HCT116 (cell line): Measurements from ENCODE around the gene CAPZA2. TPM values are rescaled to one million over a fixed set of nuclear protein-coding genes. Genes with fewer than 3 reads are reported as not detected.

Experiments used
- ATAC-seq: fragments of 200-7000 bp; cut with Tn5 transposase; 2 replicates; pipeline ENCODE4 v1.9.1; 2020; ENCODE audit warnings: mild to moderate bottlenecking, moderate library complexity
- BruUV-seq: library from RNA; stranded (reverse); fragments of 400-500 nt; replicated peaks from 2 replicates; lab custom pipeline; 2021; lab: Mats Ljungman, UMichigan
- CTCF ChIA-PET: fragments of 300-600 bp; sonication (Branson Sonifier 250); formaldehyde crosslinking; loops from one replicate; lab custom pipeline; 2021; ENCODE audit warnings: antibody characterized with exemption; lab: Charles Lee
- POLR2A ChIA-PET: fragments of 300-600, 350-600 bp; sonication (Branson Sonifier 250); formaldehyde crosslinking; loops from one replicate; lab custom pipeline; 2021; ENCODE audit warnings: antibody characterized with exemption; lab: Charles Lee
- RAD21 ChIA-PET, 2 experiments: fragments of 300-600 bp; sonication (Branson Sonifier 250); formaldehyde crosslinking; loops; one replicate each; lab custom pipeline; 2023; ENCODE audit warnings: low total read pairs in 2 of 2; ENCODE audit not compliant: uncharacterized antibody in 2 of 2, unreplicated experiment in 2 of 2, low non-redundant PET in 1 of 2; lab: Charles Lee
- DNase-seq: peaks from one replicate; pipeline ENCODE4 v3.0.0-alpha.2; 2010; ENCODE audit warnings: low read depth, low spot score
- H2AFZ ChIP-seq: fragments of 200-600 bp; shearing (Covaris generic), sonication (generic); 2 replicates; pipeline ENCODE4 v1.6.1; 2017; ENCODE audit warnings: low read depth, mixed run types, mixed read lengths, antibody characterized with exemption, low read length; ENCODE audit not compliant: poor library complexity, severe bottlenecking
- H3K27ac ChIP-seq: 2 replicates; pipeline ENCODE4 v1.5.1; 2012; ENCODE audit warnings: low read depth, low read length
- H3K27me3 ChIP-seq: fragments of 200-600 bp; sonication (generic); 2 replicates; pipeline ENCODE4 v1.6.1; 2016; ENCODE audit warnings: mixed run types, low read length, mixed read lengths; ENCODE audit not compliant: insufficient read depth
- H3K36me3 ChIP-seq, 2 experiments: fragments of 200-500 bp in 1 of 2; fragments of 200-600 bp in 1 of 2; sonication (Bioruptor generic) in 1 of 2; sonication (generic) in 1 of 2; 2 replicates each; pipeline versions ENCODE4 v1.5.1 to v1.6.1; 2014 to 2016; ENCODE audit warnings: low read length in 2 of 2, inconsistent platforms in 1 of 2, mixed read lengths in 1 of 2, mixed run types in 1 of 2; ENCODE audit not compliant: insufficient read depth in 2 of 2, control insufficient read depth in 1 of 2
- H3K4me1 ChIP-seq, 2 experiments: fragments of 200-600 bp in 1 of 2; sonication (generic) in 1 of 2; 2 replicates each; pipeline versions ENCODE4 v1.5.1 to v1.6.1; 2012 to 2017; ENCODE audit warnings: low read length in 2 of 2, inconsistent platforms in 1 of 2, mild to moderate bottlenecking in 1 of 2, mixed read lengths in 1 of 2, mixed run types in 1 of 2, moderate library complexity in 1 of 2; ENCODE audit not compliant: insufficient read depth in 2 of 2, control insufficient read depth in 1 of 2
- H3K4me2 ChIP-seq: fragments of 200-600 bp; sonication (generic); 2 replicates; pipeline ENCODE4 v1.6.1; 2017; ENCODE audit warnings: mixed run types, low read length, mixed read lengths
- H3K4me3 ChIP-seq, 2 experiments: fragments of 200-600 bp in 1 of 2; sonication (generic) in 1 of 2; replicated peaks in 1 of 2; 2 replicates each; pipeline ENCODE4 v1.5.1; 2011 to 2016; ENCODE audit warnings: low read length in 2 of 2, control low read depth in 1 of 2, low read depth in 1 of 2, mild to moderate bottlenecking in 1 of 2, mixed read lengths in 1 of 2, mixed run types in 1 of 2
- H3K79me2 ChIP-seq: fragments of 200-600 bp; sonication (generic); 2 replicates; pipeline ENCODE4 v1.6.1; 2017; ENCODE audit warnings: mild to moderate bottlenecking, mixed run types, low read length, moderate library complexity, mixed read lengths; ENCODE audit not compliant: insufficient read depth
- H3K9ac ChIP-seq: fragments of 200-600 bp; sonication (generic); 2 replicates; pipeline ENCODE4 v1.6.1; 2016; ENCODE audit warnings: low read length, mixed read lengths
- H3K9me2 ChIP-seq: fragments of 200-600 bp; sonication (generic), shearing (Covaris generic); 2 replicates; pipeline ENCODE4 v1.6.1; 2017; ENCODE audit warnings: mixed run types, mild to moderate bottlenecking, moderate library complexity; ENCODE audit not compliant: insufficient read depth
- H3K9me3 ChIP-seq, 2 experiments: fragments of 200-500 bp in 1 of 2; fragments of 200-600 bp in 1 of 2; sonication (Bioruptor generic) in 1 of 2; sonication (generic) in 1 of 2; 2 replicates each; pipeline ENCODE4 v1.6.1; 2014 to 2017; ENCODE audit warnings: low read length in 2 of 2, mixed read lengths in 2 of 2, inconsistent platforms in 1 of 2, low read depth in 1 of 2, mild to moderate bottlenecking in 1 of 2, mixed run types in 1 of 2, moderate library complexity in 1 of 2; ENCODE audit not compliant: control insufficient read depth in 1 of 2, insufficient read depth in 1 of 2
- H4K20me1 ChIP-seq: fragments of 200-600 bp; sonication (generic), shearing (Covaris generic); 2 replicates; pipeline ENCODE4 v1.6.1; 2017; ENCODE audit warnings: mixed run types, mild to moderate bottlenecking, moderate library complexity; ENCODE audit not compliant: insufficient read depth
- CBX3 ChIP-seq: IDR thresholded peaks from 2 replicates; pipeline ENCODE4 v1.6.1; 2012; ENCODE audit warnings: low read depth
- CEBPB ChIP-seq: IDR thresholded peaks from 2 replicates; pipeline ENCODE4 v1.6.1; 2012; ENCODE audit warnings: low read depth
- EGR1 ChIP-seq: IDR thresholded peaks from 2 replicates; pipeline ENCODE4 v1.6.1; 2012; ENCODE audit warnings: low read depth
- ELF1 ChIP-seq: IDR thresholded peaks from 2 replicates; pipeline ENCODE4 v1.6.1; 2012; ENCODE audit warnings: low read depth, borderline replicate concordance
- EZH2 ChIP-seq: fragments of 200-600 bp; sonication (generic); IDR thresholded peaks from 2 replicates; pipeline ENCODE4 v1.6.1; 2017; ENCODE audit warnings: antibody characterized with exemption, mixed run types
- JUND ChIP-seq: IDR thresholded peaks from 2 replicates; pipeline ENCODE4 v1.6.1; 2012
- POLR2A ChIP-seq: IDR thresholded peaks from 2 replicates; pipeline ENCODE4 v1.7.0; 2011; ENCODE audit warnings: borderline replicate concordance; ENCODE audit not compliant: insufficient read depth, insufficient read length; ENCODE audit errors: extremely low read depth
- POLR2AphosphoS5 ChIP-seq: IDR thresholded peaks from 2 replicates; pipeline ENCODE4 v1.6.1; 2011; ENCODE audit warnings: mild to moderate bottlenecking, low read depth, low read length, moderate library complexity
- SIN3A ChIP-seq: IDR thresholded peaks from 2 replicates; pipeline ENCODE4 v1.6.1; 2012; ENCODE audit warnings: low read depth
- SP1 ChIP-seq: IDR thresholded peaks from 2 replicates; pipeline ENCODE4 v1.6.1; 2012; ENCODE audit warnings: low read depth
- SRF ChIP-seq: IDR thresholded peaks from 2 replicates; pipeline ENCODE4 v1.6.1; 2012; ENCODE audit warnings: low read depth
- TCF7L2 ChIP-seq: IDR thresholded peaks from 2 replicates; pipeline ENCODE4 v1.7.0; 2011; ENCODE audit warnings: borderline replicate concordance, inconsistent platforms; ENCODE audit not compliant: insufficient read depth, insufficient read length; ENCODE audit errors: extremely low read depth
- YY1 ChIP-seq: IDR thresholded peaks from 2 replicates; pipeline ENCODE4 v1.6.1; 2011; ENCODE audit warnings: low read length, low read depth, moderate library complexity, mild to moderate bottlenecking; ENCODE audit not compliant: insufficient replicate concordance; ENCODE audit errors: extremely low read depth
- ZFX ChIP-seq: fragments of 450-650 bp; IDR thresholded peaks from 2 replicates; pipeline ENCODE4 v1.6.1; 2017
- ZNF274 ChIP-seq: fragments of 200-500 bp; sonication (Bioruptor generic); IDR thresholded peaks from 2 replicates; pipeline ENCODE4 v1.6.1; 2014; ENCODE audit warnings: mild to moderate bottlenecking, low read depth, low read length, inconsistent platforms
- intact Hi-C: fragments of 100-400 bp; cut with micrococcal nuclease; formaldehyde crosslinking; loops from 2 replicates; pipeline ENCODE4 v1.10.0; 2022
- total RNA-seq: library from RNA; stranded (reverse); gene quantifications from one replicate; pipeline ENCODE4 v1.2.1, GENCODE V29; 2021; ENCODE audit not compliant: unreplicated experiment
- TF ChIP-seq, protein P1 (sequence below): IDR thresholded peaks from 2 replicates; pipeline ENCODE4 v1.6.1; 2012
- TF ChIP-seq, protein P2 (sequence below): IDR thresholded peaks from 2 replicates; pipeline ENCODE4 v1.6.1; 2011; ENCODE audit warnings: mild to moderate bottlenecking, low read length, moderate library complexity; ENCODE audit not compliant: insufficient replicate concordance; ENCODE audit errors: extremely low read depth
- TF ChIP-seq, protein P3 (sequence below), 3 experiments: fragments of 200-600 bp in 1 of 3; sonication (generic) in 1 of 3; IDR thresholded peaks in 2 of 3; conservative IDR thresholded peaks in 1 of 3; 2 replicates each; pipeline ENCODE4 v1.5.1; 2012 to 2017; ENCODE audit warnings: low read depth in 2 of 3, low read length in 2 of 3, antibody characterized with exemption in 1 of 3, borderline replicate concordance in 1 of 3, control low read depth in 1 of 3, mild to moderate bottlenecking in 1 of 3, mixed read lengths in 1 of 3, mixed run types in 1 of 3, moderate library complexity in 1 of 3; ENCODE audit not compliant: insufficient read depth in 1 of 3

Gene CAPZA2
- total RNA-seq, 1 experiment from 2014 or later, result 135 TPM

DNA sequence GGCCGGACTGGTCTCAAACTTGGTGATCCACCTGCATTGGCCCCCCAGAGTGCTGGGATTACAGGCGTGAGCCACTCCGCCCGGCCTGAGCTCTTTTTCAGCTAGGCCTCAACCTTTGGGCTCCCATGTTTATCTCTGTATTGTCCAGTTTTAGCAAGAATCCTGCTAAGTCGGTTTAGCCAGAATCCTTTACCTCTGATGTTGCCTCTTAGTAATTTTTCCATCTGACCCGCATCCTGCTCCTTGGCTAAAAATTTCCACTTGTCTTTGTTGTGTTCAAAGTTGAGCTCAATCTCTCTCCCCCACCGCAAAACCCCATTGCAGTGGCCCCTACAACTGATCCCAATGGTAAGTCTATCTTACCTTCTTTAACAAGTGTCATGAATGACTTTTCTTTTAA is 70.2 kb downstream of the CAPZA2 start:
- no peak overlapping the region for H2AFZ ChIP-seq
- ChIA-PET POLR2A (no interaction called here), CTCF (interaction anchor here (0.6 to 1.5 kb wide), 3 partner anchors 90 to 195 kb away, joined by 3 to 6 read pairs (median 3); no protein-coding TSS in a partner anchor), RAD21 (no interaction called here)
- H3K27ac ChIP-seq, result no peak overlapping the region
- ATAC-seq, result no peak
- intact Hi-C loops, result no loop called here
- H4K20me1 ChIP-seq, result no peaks in the 10 kb centered on the region
- H3K4me1 ChIP-seq, result peaks cover 0 to 6% of the 10 kb centered on the region in 2 experiments; a peak in 2 of 4 replicates
- H3K36me3 ChIP-seq, result no peaks in the 10 kb centered on the region
- H3K79me2 ChIP-seq, result no peaks in the 10 kb centered on the region
- H3K4me2 ChIP-seq, result no peak overlapping the region
- H3K4me3 ChIP-seq, result no peak overlapping the region
- H3K9ac ChIP-seq, result no peak overlapping the region
- H3K9me3 ChIP-seq, result no peaks in the 10 kb centered on the region
- TF ChIP-seq SRF (no peak), CBX3 (no peak), TCF7L2 (no peak)
- TF ChIP-seq, protein P1, sequence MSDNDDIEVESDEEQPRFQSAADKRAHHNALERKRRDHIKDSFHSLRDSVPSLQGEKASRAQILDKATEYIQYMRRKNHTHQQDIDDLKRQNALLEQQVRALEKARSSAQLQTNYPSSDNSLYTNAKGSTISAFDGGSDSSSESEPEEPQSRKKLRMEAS, result no peak
- DNase-seq, result no peak
- BruUV-seq, result no TSS peak
- H3K9me2 ChIP-seq, result no peaks in the 10 kb centered on the region
- no peaks in the 10 kb centered on the region for H3K27me3 ChIP-seq

DNA sequence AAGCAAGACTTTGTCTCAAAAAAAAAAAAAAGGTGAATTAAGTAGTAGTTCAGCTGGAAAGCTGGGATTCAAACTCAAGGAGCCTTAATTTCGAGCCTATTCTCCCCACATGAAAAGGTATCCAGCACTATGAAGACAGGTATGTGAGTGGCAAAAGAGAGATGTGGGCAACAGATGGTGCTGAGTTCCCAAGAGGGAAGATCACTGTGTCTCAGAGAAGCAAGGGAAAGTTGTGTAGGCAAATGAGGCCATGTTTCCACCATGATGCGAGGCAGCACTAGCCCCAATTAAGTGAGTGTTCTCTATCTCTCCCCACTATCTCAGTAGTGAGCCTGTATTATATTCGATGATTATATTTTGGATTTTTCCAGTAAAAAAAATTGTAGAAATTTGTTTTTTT is 71.1 kb downstream of the CAPZA2 start:
- RAD21 ChIA-PET, result no interaction called here
- DNase-seq, result no peak
- Histone ChIP-seq H3K9me2 (no peaks in the 10 kb centered on the region), H3K9me3 (no peaks in the 10 kb centered on the region), H3K27ac (no peak overlapping the region), H3K27me3 (no peaks in the 10 kb centered on the region), H3K36me3 (no peaks in the 10 kb centered on the region), H3K4me2 (no peak overlapping the region), H3K9ac (no peak overlapping the region), H3K79me2 (no peaks in the 10 kb centered on the region), H3K4me1 (peaks cover 0 to 6% of the 10 kb centered on the region in 2 experiments; a peak in 2 of 4 replicates), H4K20me1 (no peaks in the 10 kb centered on the region), H3K4me3 (no peak overlapping the region), H2AFZ (no peak overlapping the region)
- no peak for ATAC-seq
- POLR2A ChIA-PET, result no interaction called here
- intact Hi-C loops, result no loop called here
- BruUV-seq, result no TSS peak
- CTCF ChIA-PET, result interaction anchor here (0.6 to 1.5 kb wide), 3 partner anchors 89 to 194 kb away, joined by 3 to 6 read pairs (median 3); no protein-coding TSS in a partner anchor
- no peak for TF ChIP-seq ELF1
- no peak for TF ChIP-seq EZH2
- no peak for TF ChIP-seq EGR1
- TF ChIP-seq, protein P2, sequence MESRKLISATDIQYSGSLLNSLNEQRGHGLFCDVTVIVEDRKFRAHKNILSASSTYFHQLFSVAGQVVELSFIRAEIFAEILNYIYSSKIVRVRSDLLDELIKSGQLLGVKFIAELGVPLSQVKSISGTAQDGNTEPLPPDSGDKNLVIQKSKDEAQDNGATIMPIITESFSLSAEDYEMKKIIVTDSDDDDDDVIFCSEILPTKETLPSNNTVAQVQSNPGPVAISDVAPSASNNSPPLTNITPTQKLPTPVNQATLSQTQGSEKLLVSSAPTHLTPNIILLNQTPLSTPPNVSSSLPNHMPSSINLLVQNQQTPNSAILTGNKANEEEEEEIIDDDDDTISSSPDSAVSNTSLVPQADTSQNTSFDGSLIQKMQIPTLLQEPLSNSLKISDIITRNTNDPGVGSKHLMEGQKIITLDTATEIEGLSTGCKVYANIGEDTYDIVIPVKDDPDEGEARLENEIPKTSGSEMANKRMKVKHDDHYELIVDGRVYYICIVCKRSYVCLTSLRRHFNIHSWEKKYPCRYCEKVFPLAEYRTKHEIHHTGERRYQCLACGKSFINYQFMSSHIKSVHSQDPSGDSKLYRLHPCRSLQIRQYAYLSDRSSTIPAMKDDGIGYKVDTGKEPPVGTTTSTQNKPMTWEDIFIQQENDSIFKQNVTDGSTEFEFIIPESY, result no peak
- TF ChIP-seq, protein P3, sequence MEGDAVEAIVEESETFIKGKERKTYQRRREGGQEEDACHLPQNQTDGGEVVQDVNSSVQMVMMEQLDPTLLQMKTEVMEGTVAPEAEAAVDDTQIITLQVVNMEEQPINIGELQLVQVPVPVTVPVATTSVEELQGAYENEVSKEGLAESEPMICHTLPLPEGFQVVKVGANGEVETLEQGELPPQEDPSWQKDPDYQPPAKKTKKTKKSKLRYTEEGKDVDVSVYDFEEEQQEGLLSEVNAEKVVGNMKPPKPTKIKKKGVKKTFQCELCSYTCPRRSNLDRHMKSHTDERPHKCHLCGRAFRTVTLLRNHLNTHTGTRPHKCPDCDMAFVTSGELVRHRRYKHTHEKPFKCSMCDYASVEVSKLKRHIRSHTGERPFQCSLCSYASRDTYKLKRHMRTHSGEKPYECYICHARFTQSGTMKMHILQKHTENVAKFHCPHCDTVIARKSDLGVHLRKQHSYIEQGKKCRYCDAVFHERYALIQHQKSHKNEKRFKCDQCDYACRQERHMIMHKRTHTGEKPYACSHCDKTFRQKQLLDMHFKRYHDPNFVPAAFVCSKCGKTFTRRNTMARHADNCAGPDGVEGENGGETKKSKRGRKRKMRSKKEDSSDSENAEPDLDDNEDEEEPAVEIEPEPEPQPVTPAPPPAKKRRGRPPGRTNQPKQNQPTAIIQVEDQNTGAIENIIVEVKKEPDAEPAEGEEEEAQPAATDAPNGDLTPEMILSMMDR (IDR thresholded peaks at IDR 0.05 in 2 of 3, conservative IDR thresholded peaks at IDR 0.05 in 1 of 3; ENCODE audit: borderline replicate concordance in 1 of 3, insufficient read depth in 1 of 3, low read depth in 2 of 3, low read length in 2 of 3), result no peak
- TF ChIP-seq, protein P1, result no peak
- TF ChIP-seq CBX3, result no peak
- TF ChIP-seq YY1, result no peak
- no peak for TF ChIP-seq ZNF274
- no peak for TF ChIP-seq ZFX
- TF ChIP-seq JUND, result no peak
- TF ChIP-seq CEBPB, result no peak
- TF ChIP-seq SP1, result no peak
- TF ChIP-seq SIN3A, result no peak
- no peak for TF ChIP-seq POLR2AphosphoS5
- no peak for TF ChIP-seq POLR2A
